PC-9 (cell line): Measurements from ENCODE around the gene FGF1.

Source experiments
- CTCF ChIP-seq: fragments of 200-600 bp; sonication (generic); conservative IDR thresholded peaks from 2 replicates; pipeline ENCODE4 v1.6.1; 2017; ENCODE audit warnings: mixed run types, antibody characterized with exemption, mild to moderate bottlenecking, moderate library complexity
- EZH2 ChIP-seq: fragments of 200-600 bp; sonication (generic); IDR thresholded peaks from 2 replicates; pipeline ENCODE4 v1.8.0; 2017; ENCODE audit warnings: antibody characterized with exemption, low read depth

GRCh38 chr5:142641711-142642110 lies 44.2 kb downstream of the FGF1 start:
- TF ChIP-seq EZH2 (no peak), CTCF (no peak)
